GM21737 (cell line): Measurements from ENCODE around the gene ATPAF2.
A peak's percentile ranks its signal among the peaks of the same experiment; 100 is the strongest.

Experiments
- ATAC-seq: cut with Tn5 transposase; IDR thresholded peaks from one replicate; pipeline ENCODE4 v1.9.1; 2021; ENCODE audit warnings: mild to moderate bottlenecking, moderate library complexity; ENCODE audit not compliant: unreplicated experiment

Gene ATPAF2

DNA sequence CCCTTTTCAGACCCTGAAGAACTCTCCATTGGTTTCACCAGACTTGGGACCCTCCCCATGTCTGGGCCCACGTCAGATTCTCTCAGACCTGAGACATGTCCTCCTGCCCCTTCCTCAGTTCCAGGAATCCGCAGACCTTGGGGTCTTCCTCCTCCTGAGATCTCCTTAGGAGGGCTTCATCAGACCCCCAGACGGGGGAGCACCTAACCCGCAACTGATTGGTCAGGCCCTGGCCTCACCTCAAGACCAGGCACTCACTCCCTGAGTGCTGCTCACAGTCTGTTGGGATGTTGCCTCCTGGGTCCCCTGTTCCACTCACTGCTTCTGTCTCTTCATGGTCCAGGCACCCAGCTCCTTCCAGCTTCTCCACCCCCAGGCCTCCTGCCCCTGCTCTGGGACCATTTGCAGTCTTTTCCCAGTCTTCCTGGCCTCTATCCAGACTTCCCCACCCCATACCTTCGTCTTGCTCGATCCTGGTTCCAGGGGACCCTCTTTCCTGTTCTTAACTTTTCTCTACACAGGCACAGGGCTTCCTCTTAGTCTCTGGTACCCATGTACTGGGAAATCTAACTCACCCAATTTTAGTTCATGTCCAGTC is 1.4 kb upstream of the ATPAF2 start:
- no peak for ATAC-seq

DNA sequence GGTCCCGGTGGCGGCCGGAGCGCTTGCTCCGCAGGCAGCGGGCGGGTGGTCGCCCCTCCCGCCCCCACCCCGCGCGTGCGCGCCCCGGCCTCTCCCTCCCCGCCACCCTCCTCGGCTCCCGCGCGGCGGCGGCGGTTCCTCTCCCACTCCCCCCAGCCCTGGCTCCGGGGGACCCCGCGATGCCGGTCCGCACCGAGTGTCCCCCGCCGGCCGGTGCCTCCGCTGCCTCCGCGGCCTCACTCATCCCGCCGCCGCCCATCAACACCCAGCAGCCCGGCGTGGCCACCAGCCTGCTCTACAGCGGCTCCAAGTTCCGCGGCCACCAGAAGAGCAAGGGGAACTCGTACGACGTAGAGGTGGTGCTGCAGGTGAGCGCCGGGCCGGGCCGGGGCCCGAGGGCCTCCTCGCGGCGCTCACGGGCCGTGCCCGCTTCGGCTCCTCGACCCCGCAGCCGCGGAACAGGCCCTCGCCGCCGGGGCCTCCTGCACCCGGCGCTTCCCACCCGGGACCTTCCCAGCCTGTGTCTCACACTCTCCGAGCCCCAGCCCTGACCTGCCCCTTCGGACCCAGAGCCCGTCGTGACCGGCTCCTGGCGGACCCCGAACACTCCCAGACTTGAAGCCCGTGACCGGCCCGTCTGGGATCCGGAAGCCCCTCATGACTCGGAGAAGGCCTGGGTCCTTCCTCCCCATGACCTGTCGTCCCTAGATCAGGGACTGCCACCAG is 730 bp upstream of the ATPAF2 start:
- ATAC-seq = peak; percentile 9

DNA sequence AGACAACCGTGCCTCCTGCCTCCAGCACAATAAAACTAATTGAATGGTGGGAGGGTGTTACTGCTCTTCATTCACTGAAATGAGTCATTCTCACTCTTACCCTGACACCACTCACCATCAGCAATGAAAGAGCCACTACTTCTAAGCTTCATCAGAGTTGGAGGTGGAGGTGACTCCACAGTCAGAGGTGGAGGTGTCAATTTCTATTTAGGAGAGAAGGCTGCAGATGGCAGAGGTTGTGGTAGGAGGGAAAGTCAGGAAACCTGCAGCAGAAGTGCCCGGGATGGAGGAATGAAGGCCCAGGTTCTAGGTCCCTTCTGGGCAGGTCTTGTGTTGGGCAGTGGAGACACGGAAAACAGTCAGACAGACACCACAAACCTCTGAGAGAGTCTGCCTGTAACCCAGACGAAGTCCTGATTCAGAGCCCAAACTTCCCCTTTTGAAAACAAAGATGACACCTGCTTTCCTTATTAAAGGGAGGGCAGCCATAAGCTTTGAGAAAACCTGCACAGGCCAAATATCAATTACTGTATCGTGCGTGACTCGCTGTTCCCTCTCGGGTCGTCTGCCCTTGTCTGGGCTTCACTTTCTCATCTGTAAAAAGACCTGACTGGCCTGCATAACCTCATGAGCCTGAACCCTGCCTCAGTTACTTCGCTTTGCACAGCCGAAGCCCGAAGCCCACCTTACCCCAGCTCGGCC is 668 bp downstream of the ATPAF2 start:
- no peak for ATAC-seq

DNA sequence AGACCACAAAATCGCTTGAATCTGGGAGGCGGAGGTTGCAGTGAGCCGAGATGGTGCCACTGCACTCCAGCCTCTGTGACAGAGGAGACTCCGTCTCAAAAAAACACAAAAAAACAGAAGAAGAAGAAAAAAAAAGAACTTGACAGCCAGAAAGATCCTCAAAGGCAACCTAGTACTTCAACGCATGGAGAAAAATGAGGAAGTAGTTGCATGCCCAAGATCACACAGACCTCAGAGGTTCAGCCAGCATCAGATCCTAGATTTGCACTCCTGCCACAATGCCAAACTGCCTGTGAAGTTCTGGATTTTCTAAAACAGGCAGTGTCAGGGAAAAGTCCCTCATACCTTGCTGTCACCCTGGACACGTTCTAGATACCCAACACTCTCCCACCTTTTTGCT is 1.5 kb downstream of the ATPAF2 start:
- no peak for ATAC-seq

DNA sequence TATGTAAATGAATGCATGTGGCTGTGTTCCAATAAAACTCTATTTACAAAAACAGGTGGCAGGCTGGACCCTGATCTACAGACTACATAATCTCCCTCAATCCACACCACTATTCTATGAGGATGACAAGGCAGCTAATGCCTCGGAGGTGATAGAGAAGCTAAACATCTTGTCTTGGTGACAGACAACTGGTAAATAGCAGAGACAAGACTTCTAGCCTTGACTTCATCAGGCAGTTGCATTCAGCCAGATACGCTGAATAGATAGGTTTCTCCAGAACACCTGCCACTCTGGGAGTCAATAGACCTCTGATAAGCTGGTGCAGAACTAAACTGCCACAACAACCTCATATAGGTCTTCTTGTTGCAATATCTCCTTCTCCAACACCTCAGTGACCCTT is 3.3 kb downstream of the ATPAF2 start:
- ATAC-seq = no peak

DNA sequence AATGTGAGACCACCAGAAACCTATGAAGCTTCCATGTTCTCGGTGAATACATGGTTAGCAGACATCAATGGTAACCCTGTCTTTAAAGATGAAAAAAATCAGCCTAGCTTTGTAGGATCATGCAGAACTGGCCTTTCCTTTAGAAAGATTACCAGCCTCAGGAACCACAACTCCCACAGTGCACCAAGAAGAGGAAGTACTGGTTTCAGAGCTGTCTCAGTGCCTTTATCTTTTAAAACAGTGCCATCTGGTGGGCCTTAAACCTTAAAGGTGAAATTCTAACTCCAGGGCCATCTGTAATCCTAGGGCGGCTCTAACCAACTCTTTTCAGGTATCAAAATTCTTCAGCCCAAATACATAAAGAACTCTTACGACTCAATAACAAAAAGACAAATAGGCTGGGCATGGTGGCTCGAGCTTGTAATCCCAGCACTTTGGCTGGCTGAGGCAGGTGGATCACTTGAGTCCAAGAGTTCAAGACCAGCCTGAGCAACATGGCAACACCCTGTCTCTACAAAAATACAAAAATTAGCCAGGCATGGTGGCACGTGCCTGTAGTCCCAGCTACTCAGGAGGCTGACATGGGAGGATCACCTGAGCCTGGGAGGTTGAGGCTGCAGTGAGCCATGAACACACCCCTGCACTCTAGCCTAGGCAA is 5.4 kb downstream of the ATPAF2 start:
- ATAC-seq = no peak

- no peak for ATAC-seq
These were observed 7.0 kb downstream of the ATPAF2 start for GRCh38 chr17:18031955-18032354.

DNA sequence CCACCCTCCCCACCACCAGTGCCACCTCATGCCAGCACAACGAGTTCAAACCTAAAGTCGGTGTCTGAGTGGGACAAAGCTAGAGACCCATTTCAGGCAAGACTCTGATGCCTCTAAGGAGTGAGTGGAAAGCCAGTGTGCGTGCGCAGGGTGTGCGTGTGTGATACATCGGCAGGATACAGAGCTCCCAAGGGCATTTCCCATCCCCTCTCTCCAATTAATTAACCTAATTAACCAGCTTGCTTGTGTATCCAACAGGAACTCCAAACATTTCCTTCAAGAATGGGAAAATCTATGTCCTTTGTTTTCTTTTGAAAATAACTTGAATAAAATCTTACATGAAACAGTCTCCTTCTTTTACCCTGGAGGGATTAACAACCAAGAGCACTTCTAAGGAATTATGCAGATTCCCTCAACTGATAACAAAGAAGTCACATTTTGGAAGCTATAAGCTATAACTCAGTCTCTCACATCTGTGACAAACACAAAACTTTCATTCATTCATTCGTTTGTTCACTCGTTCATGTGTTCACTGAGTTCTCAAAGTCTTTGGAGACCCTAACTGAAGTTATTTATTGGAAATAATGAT is 9.9 kb downstream of the ATPAF2 start:
- ATAC-seq = no peak

DNA sequence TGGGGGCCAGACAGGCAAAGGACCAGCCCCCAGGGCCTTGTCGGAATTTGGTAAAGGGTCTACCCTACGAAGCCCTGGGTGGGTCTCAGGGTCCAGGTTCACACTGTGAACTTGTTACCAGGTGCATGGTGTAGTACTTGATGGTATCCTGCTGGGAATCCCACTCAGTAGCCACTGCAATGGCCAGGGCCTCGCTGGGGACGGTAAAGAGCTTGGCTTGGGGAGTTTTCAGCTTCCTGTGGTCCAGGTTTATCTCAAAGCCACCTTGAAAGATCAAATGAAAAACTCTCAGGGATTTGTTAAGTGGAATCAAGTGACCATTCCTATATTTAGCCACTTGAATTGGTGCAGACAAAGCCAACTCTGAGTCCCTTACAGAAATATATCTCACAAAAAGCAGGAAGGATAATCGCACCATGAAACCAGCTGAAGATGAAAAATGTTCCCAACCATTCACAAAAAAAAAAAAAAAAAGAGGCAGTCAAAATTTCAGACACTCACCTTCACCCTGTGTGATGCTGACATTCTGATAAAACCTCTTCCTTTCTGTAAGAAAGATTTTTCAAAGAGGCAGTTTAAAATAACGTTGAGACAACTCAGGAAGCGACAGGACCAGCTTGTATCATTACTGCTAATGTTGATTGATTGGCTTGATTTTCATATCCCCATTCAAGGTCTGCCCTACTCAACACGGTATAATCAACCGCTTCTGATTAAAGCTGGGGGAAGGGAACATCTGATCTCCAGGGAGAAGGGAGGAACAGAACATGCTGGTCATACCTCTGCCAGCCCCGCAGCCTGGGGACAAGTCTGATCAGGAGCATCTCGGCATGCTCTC is 10.6 kb downstream of the ATPAF2 start:
- ATAC-seq = no peak

DNA sequence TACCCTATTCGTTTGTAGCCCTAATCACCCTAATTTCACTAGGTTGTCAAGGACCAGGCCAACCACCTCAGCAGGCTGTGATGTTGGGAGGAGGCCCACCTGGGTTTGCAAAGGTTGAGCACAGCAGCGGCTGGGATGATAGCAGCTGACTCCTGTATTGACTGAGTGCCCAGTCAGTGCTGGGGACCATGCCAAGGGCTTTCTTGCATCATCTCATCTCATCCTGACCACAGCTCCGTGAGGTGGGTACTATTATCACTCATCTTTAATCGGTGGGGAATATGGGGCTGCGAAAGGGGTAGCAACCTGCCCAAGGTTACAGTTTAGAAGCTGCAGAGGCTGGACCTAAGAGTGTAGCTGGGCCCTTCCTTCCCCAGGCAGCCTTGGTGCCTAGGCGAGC is 11.7 kb downstream of the ATPAF2 start:
- ATAC-seq = no peak

DNA sequence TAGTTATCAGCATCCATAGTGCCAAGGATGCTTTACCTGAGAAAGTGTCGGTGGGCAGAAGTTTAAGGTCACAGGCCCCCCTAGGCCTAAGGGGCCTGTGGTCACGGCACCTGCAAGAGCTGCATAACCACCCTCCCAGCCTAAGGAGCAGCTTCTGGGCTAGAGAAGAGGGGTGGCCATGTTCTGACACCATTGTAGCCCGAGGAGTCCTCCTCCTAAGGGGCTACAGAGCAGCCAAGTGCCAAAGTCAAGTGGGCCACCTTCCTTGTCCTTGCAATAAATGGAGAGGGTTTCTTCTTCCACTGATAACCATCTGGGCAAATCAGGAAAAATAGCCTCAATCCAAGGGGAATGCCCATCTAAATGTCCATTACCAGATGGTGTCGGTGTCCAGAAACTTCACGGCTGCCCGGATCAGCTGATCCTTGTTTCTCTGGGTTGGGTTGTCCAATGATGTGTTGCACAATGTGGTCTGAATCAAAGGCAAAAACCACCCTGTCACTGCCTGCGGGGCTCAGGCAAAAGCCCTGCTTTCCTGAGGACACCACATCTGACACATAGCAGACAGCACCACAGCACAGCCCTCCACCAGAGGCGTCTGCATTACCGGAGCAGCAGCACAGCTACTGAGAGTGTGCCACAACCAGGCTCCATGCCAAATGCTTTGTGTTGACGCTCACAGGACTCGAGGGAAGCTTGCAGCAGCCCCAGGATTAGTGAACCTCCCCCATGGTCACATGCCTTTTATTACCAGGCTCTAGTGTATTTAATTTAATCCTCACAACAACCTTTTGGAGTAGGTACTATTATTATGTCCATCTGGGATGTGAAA is 12.8 kb downstream of the ATPAF2 start:
- no peak for ATAC-seq

GRCh38 chr17:18025241-18025944 is 13.6 kb downstream of the ATPAF2 start:
- no peak for ATAC-seq

DNA sequence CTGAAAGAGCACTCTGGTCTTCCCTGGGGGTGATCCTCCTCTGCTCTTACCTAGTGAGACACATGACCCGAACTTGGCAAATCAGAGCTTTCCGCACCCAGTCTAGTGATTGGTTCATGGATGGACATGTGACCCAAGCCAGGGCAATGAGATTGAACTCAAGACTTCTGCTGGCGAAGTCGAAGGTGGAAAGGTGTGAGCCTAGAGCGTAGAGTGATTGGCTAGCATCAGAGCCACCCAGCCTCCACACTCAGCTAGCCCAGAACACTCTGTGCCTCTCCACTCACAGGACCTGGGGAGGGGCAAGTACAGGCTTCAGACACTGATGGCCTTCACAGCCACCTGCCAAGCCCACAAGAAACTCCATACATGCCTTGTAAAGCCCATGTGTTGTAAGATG is 17.6 kb downstream of the ATPAF2 start:
- no peak for ATAC-seq

DNA sequence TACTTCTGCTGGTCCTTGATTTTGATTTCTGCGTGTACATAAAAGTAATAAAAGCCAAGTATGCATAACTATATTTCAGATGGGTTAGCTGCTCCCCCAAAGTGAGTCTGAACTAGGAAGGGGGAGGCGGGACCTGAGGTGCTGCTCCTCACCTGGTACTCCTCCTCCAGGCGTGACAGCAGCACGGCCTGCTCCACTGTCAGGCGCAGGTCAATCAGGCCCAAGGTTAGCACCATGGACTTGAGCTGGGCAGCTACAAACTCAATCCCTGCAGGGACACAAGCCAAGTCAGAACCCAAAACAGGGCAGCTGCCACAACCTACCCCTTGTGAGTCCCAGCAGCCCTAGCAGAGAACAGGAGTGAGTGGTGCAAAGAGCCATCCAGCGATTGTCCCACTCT is 18.0 kb downstream of the ATPAF2 start:
- ATAC-seq = no peak

DNA sequence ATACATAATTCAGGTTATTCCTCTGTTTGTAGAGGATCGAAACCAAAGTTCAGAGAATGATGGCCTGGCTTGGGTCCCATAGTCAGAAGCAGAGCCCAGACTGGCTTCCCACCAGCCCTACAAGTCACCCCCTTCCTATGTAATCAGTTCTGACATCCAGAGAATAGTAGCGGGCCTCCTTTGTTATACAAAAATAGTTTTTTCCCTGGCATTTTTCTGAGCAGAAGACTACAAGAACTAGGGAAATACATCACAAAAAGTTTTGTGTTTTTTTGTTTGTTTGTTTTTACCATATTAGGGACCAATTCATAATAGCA is 19.2 kb downstream of the ATPAF2 start:
- ATAC-seq = no peak

- no peak for ATAC-seq
These were observed 20.5 kb downstream of the ATPAF2 start for GRCh38 chr17:18018411-18018921.

DNA sequence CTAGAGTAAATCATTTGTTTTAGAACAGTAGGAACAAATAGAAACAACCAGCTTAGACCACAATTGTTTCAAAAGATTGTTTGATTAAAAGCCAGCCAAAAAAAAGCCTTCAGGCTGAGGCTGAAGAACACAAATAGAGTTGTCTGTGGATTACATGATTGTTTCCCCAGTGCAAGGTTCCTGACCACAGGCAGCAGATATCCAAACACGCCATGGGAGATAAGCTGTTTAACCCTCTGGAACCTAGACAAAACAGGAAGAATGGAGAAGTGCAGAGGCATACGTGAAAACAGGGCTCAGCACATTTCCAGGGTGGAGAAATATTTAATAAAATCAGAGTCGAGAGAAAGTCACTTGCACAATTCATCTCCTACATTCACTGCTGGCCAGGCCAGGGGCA is 21.0 kb downstream of the ATPAF2 start:
- no peak for ATAC-seq

- no peak for ATAC-seq
These were observed 22.5 kb downstream of the ATPAF2 start for GRCh38 chr17:18016426-18016825.

DNA sequence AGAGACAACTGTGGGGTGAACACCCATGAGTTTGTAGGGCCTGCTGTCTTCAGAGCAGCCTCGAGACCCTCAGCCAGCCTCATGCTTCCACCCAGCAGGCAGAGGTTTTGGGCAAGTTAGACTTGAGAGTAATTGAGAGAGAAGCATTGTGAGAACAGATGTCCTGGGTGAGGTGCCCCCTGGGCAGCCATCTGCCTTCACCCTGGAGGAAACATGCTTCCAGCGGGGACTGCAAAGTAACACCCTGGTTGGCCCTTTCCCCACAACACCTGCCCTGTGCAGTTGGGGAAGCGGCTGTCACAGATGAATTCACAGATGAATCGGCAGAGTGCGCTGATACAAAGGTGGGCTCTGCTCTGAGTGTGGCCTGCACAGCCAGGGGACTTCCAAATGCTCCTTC is 23.4 kb downstream of the ATPAF2 start:
- no peak for ATAC-seq
